Astrocyte (in vitro differentiated cells and primary cell): ENCODE data around the gene PRCD.

Experiments
- CTCF ChIP-seq: IDR thresholded peaks from 2 replicates; pipeline ENCODE4 v1.5.1; 2011; ENCODE audit warnings: low read depth, mild to moderate bottlenecking, inconsistent platforms, low read length, moderate library complexity; ENCODE audit not compliant: insufficient read depth
- EZH2 ChIP-seq: IDR thresholded peaks from 2 replicates; pipeline ENCODE4 v1.6.1; 2012; ENCODE audit warnings: mild to moderate bottlenecking, low read length, inconsistent platforms; ENCODE audit not compliant: insufficient read depth

DNA sequence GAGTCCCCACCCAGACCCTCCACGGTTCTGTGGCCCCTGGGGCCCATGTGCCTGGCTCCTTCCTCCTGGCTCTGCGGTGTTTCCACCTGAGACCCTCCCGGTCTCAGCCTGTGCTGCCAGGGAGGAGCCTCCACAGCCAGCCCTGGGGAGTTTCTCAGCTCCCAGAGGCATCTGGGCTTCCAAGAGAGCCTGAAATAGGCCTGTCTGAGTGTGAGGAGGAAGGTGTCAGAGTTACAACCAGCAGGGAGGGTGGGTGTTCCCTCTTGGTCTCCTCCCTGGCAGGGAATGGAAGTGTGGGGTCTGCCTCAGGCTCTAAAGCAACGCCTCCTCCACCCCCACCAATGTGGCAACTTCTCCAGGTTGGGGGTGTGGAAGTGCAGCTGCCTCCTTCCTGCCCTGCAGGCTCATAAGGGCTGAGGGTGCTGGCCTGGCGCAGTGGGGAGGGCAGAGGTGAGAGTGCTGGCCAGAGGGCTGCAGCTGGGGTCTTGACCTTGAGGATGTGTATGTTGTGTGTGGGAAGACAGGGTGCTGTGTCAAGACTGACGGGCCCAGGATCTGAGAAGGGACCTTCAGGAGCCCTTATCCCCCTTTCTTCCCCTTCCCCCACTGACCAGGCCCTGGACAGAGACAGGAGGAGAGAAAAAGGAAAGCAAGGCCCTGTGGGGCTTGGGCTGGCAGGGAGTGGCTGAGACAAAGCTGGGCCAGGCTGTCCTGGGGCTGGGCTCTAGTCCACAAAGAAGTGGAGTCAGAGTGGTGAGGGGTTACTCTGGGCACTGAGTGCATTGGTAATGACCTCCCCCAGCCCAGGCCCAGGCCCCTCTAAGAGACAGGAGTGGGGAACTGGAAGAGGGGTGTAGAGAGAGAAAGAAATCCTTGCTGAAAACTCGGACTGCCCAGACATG, 4.8 kb upstream of the PRCD start:
- TF ChIP-seq CTCF (no peak), EZH2 (no peak)
